ENCODE results near the gene ERRFI1.

GRCh38 chr1:8035289-8035688 is 9.2 kb upstream of the ERRFI1 start:
- TF ChIP-seq POLR2AphosphoS5 (IDR thresholded peaks at IDR 0.05; ENCODE audit: low read depth, low read length) (no peak), POLR2A (IDR thresholded peaks at IDR 0.05; ENCODE audit: low read depth, low read length) (no peak), TAF1 (IDR thresholded peaks at IDR 0.05; ENCODE audit: borderline replicate concordance, low read depth, low read length) (no peak)

Measured in GM12892 (cell line).